Stomach (tissue), 9 donors: Measurements from ENCODE around the gene GPC5. TPM values are rescaled to one million over a fixed set of nuclear protein-coding genes. Genes with fewer than 3 reads are reported as not detected.
A peak's percentile ranks its signal among the peaks of the same experiment; 100 is the strongest.
"Not testable (repeated sequence)": the region's sequence is repeated elsewhere in the genome, so short reads cannot be mapped to it uniquely, and the experiment has no call there.

Source experiments
- DNase-seq, 2 donors: peaks; one replicate each; pipeline versions ENCODE4 v3.0.0 to v3.0.0-alpha.2; 2013 to 2019
- H3K27ac ChIP-seq, 5 donors: fragments of 200-600 bp in 4 of 5; sonication (generic) in 4 of 5; one replicate each; pipeline ENCODE4 v1.5.1; 2013 to 2019; ENCODE audit warnings: mild to moderate bottlenecking in 1 of 5, moderate library complexity in 1 of 5
- H3K27me3 ChIP-seq, 3 donors: fragments of 200-600 bp; sonication (generic); one replicate each; pipeline ENCODE4 v1.5.1; 2017 to 2019; ENCODE audit warnings: mixed run types in 1 of 3
- H3K36me3 ChIP-seq, 4 donors: fragments of 200-600 bp; sonication (generic); 1 replicate in 3 of 4; 2 replicates in 1 of 4; pipeline ENCODE4 v1.5.1; 2016 to 2019
- H3K4me1 ChIP-seq, 4 donors: fragments of 200-600 bp; sonication (generic); one replicate each; pipeline ENCODE4 v1.5.1; 2016 to 2019
- H3K4me3 ChIP-seq, 4 donors: fragments of 200-600 bp; sonication (generic) in 3 of 4; one replicate each; pipeline ENCODE4 v1.5.1; 2016 to 2019; ENCODE audit warnings: mild to moderate bottlenecking in 1 of 4
- H3K9me3 ChIP-seq, 4 donors: fragments of 200-600 bp; sonication (generic); one replicate each; pipeline ENCODE4 v1.5.1; 2016 to 2019
- CTCF ChIP-seq, 7 experiments: fragments of 450-650 bp in 4 of 7; fragments of 200-600 bp in 3 of 7; sonication (generic) in 3 of 7; IDR thresholded peaks; one replicate each; pipeline ENCODE4 v1.5.1; 2016 to 2019; ENCODE audit warnings: antibody characterized with exemption in 7 of 7, control low read depth in 2 of 7, mild to moderate bottlenecking in 1 of 7
- EP300 ChIP-seq: sonication (generic); formaldehyde crosslinking; IDR thresholded peaks from one replicate; pipeline ENCODE4 v1.6.1; 2017; ENCODE audit warnings: antibody characterized with exemption
- POLR2A ChIP-seq, 4 donors: fragments of 450-650 bp; IDR thresholded peaks; one replicate each; pipeline ENCODE4 v1.6.1; 2016; ENCODE audit warnings: antibody characterized with exemption in 4 of 4, control low read depth in 2 of 4, mild to moderate bottlenecking in 1 of 4, moderate library complexity in 1 of 4
- POLR2AphosphoS5 ChIP-seq, 3 donors: sonication (generic); formaldehyde crosslinking; IDR thresholded peaks; one replicate each; pipeline ENCODE4 v1.6.1; 2016; ENCODE audit warnings: antibody characterized with exemption in 3 of 3
- WGBS, 5 donors: extraction: QIAGEN DNeasy Blood & Tissue Kit in 3 of 5; methylation state at CpG; one replicate each; pipeline versions ENCODE4 v1.1.5 to v1.1.7; 2013 to 2018; 5-methylcytosine and 5-hydroxymethylcytosine counted together
- intact Hi-C: fragments of 100-400 bp; cut with DNase I; formaldehyde crosslinking; loops from one replicate; pipeline ENCODE4 v1.15.1; 2023; ENCODE audit warnings: low total_unique reads
- polyA plus RNA-seq, 3 donors: library from polyadenylated mRNA; stranded (reverse); fragments of 200-250 nt; gene quantifications; one replicate each; pipeline ENCODE4 v1.2.3, GENCODE V29; 2013
- total RNA-seq, 5 donors: library from RNA; depleted of rRNA; stranded (reverse); fragments of >200 nt; gene quantifications; one replicate each; pipeline versions ENCODE4 v1.1.0 to v1.2.3, GENCODE V29; 2014 to 2016
- donor health status: healthy with polysubstance abuse.
- donor health status: Bipolar disorder and iron deficiency.
- donor health status: healthy.

Gene GPC5
- total and polyA plus RNA-seq, 8 donors: 0.87 to 2.8 TPM; not detected in 6

- 34 to 49% (median 46%) methylated on average over 3 of the region's 3 CpGs for WGBS, 5 donors
- Histone ChIP-seq H3K4me3 (no peak overlapping the region), H3K9me3 (peaks cover 0 to 8% (median 2%) of the 10 kb centered on the region in 4 donors), H3K27ac (no peak overlapping the region), H3K36me3 (no peaks in the 10 kb centered on the region), H3K27me3 (no peaks in the 10 kb centered on the region), H3K4me1 (no peaks in the 10 kb centered on the region)
- TF ChIP-seq CTCF (IDR thresholded peaks at IDR 0.05): no peak
- DNase-seq: no peak
- intact Hi-C loops: no loop called here
Measured at GRCh38 chr13:91773591-91774227, 375.3 kb downstream of the GPC5 start.

- intact Hi-C loops: no loop called here
- no peak overlapping the region for H3K4me3 ChIP-seq
- no peak for TF ChIP-seq POLR2A (IDR thresholded peaks at IDR 0.05)
- TF ChIP-seq CTCF (IDR thresholded peaks at IDR 0.05): no peak
- no peak for TF ChIP-seq EP300
- no peak for TF ChIP-seq POLR2AphosphoS5 (IDR thresholded peaks at IDR 0.05)
- peaks cover 0 to 3% (median under 1%) of the 10 kb centered on the region in 4 donors for H3K9me3 ChIP-seq
- WGBS, 5 donors: 86 to 98% (median 95%) methylated on average over 3 of the region's 3 CpGs
- no peak overlapping the region for H3K27ac ChIP-seq
- H3K4me1 ChIP-seq: no peaks in the 10 kb centered on the region
- DNase-seq: no peak
- H3K27me3 ChIP-seq: no peaks in the 10 kb centered on the region
- H3K36me3 ChIP-seq: no peaks in the 10 kb centered on the region
Measured at GRCh38 chr13:91774397-91774796, 376.0 kb downstream of the GPC5 start.

- Histone ChIP-seq H3K4me1 (no peaks in the 10 kb centered on the region), H3K27ac (no peak overlapping the region), H3K27me3 (no peaks in the 10 kb centered on the region), H3K9me3 (no peaks in the 10 kb centered on the region), H3K4me3 (no peak overlapping the region), H3K36me3 (no peaks in the 10 kb centered on the region)
- 50 to 60% (median 53%) methylated on average over 2 of the region's 2 CpGs for WGBS, 5 donors
- no peak for TF ChIP-seq EP300
- TF ChIP-seq POLR2AphosphoS5 (IDR thresholded peaks at IDR 0.05): no peak
- TF ChIP-seq CTCF (IDR thresholded peaks at IDR 0.05): no peak
- DNase-seq: no peak
- intact Hi-C loops: no loop called here
Measured at GRCh38 chr13:91776611-91777193, 378.3 kb downstream of the GPC5 start.

GRCh38 chr13:91778123-91778522 lies 379.7 kb downstream of the GPC5 start:
- no peaks in the 10 kb centered on the region for H3K4me1 ChIP-seq
- H3K4me3 ChIP-seq: no peak overlapping the region
- H3K27ac ChIP-seq: no peak overlapping the region
- 71 to 93% (median 85%) methylated on average over 4 of the region's 4 CpGs for WGBS, 5 donors
- DNase-seq: no peak
- H3K9me3 ChIP-seq: no peaks in the 10 kb centered on the region
- intact Hi-C loops: no loop called here
- no peaks in the 10 kb centered on the region for H3K36me3 ChIP-seq
- TF ChIP-seq CTCF (IDR thresholded peaks at IDR 0.05) (no peak), EP300 (no peak), POLR2A (IDR thresholded peaks at IDR 0.05) (no peak), POLR2AphosphoS5 (IDR thresholded peaks at IDR 0.05) (no peak)
- no peaks in the 10 kb centered on the region for H3K27me3 ChIP-seq

- DNase-seq: peak in 1 of 2 donors; percentile 30
- WGBS, 5 donors: 45 to 60% (median 57%) methylated on average over 7 of the region's 7 CpGs
- H3K36me3 ChIP-seq, intact Hi-C loops, H3K4me1 ChIP-seq, H3K27ac ChIP-seq, H3K27me3 ChIP-seq, H3K4me3 ChIP-seq, H3K9me3 ChIP-seq: not testable (repeated sequence)
Measured at GRCh38 chr13:91781982-91782691, 383.7 kb downstream of the GPC5 start.
